HTR-8/SVneo (cell line): Measurements from ENCODE around the gene BHLHE23.

Experiments used
- DNase-seq: peaks from one replicate; pipeline ENCODE4 v3.0.0; 2011; ENCODE audit warnings: low spot score, mixed read lengths; ENCODE audit not compliant: insufficient read length
- FAIRE-seq: peaks from 2 replicates; lab custom pipeline; 2011; peaks lifted over from hg19 to GRCh38; lab: Jason Lieb, UNC

BHLHE23 gene

DNA sequence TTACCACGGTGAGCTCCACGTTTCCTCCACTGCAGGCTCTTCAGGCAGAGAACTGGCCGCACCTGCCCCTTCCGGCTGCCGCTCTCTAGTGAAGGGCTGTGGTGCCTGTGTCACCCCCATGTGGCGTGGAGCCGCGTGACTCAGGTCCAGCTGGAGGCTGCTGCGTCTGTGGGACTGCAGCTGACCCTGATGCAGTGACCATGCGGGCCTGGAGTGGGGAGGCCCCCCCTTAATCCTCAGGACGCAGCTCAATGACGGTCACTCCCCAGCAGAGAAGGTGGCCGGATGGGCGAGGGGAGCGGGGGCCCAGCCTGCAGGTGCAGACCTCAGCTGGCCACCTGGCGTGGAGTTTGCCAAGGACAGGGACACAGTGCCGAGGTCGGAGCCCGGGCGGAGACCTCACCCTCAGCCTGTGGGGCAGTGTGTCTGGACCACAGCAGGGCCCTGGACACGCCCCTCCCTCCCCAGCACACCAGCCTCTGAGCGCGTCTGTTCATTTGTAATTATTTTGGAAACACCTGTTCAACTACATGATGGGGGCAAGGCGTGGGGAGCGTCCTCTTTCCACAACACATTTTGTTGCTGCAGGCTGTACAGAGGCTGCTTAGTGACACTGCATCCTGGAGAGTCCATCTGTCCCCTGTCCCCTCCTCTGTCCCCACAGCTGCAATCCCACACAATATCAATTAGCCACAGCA is 10.7 kb downstream of the BHLHE23 start:
- FAIRE-seq, result peak; percentile 9
- no peak for DNase-seq

DNA sequence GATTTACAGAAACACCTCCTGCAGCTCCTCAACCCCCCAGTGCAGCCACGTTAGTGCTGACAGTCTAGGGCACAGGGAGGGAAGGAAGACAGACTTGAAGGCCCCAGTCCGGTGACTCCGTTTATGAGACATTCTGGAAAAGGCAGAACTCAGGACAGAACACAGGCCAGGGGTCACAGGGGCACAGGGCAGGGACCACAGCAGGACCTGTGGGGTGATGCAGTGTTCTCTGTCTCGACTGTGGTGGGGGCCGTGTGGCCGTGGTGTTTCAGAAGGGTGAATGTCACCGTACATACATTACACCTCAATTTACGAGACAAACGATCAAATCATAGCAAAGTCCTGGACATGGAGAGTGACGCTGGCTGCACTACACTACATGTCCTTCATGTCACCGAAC is 11.3 kb downstream of the BHLHE23 start:
- DNase-seq (no peak), FAIRE-seq (peak; percentile 46)

DNA sequence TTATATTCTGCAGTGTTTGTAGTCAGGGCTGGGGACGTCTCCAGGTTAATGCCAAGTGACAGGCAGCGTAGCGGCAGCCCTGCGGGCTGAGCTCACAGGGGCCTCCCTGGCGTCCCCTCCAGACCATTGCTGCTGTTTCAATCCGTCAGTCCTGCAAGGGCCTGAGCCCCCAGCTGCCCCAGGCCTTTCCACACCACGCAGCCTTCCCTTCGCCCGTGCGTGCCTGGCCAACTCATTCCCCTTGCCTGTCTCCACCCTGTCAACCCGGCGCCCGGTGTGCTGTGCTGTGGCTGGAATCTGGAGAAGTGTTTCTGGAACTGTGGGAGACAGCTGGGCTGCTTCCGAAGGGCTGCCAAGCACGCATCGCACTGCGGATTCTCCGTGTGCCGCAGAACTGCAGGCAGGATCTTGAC is 11.9 kb downstream of the BHLHE23 start:
- FAIRE-seq, result no peak
- no peak for DNase-seq

DNA sequence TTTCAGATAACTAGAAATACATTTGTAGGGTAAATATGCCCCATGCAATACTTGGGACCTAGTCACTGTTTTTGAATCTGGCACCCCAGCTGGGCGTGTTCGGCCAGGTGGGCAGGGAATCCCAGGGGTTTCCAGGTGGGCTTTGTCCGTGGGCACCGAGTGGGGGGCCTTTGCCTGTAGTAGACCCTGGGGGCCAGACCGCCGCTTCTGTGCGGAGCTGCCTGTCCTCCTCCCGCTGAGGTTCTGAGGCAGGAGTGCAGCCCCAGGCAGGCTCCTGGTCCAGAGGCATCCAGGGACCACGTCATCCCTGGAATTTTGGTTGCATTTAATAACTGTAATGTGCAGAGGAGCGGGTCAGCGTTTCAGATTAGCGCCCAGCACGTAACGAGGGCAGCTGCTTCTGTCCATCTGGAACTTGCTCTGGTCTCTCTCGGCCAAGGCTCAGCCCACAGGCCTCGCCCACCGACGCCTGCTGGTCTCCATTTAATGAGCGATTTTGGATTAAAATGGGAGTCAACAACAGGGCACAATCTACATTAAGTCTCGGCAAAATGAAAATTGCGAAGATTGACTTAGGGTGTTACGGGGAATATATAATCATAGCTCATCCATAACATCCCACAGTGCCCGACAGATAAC is 12.8 kb downstream of the BHLHE23 start:
- FAIRE-seq (no peak), DNase-seq (no peak)

DNA sequence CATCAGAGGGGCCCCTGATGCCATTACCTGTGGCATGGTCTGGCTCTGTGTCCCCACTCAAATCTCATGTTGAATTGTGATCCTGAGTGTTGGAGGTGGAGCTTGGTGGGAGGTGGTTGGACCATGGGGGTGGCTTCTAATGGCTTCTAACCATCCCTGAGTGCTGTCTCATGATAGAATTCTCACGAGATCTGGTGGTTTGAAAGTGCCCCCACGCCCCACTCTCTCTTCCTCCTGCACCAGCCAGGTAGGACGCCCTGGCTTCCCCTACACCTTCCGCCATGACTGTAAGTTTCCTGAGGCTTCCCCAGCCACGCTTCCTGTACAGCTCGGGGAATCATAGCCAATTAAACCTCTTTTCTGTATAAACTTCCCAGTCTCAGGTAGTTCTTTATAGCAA is 14.9 kb downstream of the BHLHE23 start:
- DNase-seq, result no peak
- no peak for FAIRE-seq

DNA sequence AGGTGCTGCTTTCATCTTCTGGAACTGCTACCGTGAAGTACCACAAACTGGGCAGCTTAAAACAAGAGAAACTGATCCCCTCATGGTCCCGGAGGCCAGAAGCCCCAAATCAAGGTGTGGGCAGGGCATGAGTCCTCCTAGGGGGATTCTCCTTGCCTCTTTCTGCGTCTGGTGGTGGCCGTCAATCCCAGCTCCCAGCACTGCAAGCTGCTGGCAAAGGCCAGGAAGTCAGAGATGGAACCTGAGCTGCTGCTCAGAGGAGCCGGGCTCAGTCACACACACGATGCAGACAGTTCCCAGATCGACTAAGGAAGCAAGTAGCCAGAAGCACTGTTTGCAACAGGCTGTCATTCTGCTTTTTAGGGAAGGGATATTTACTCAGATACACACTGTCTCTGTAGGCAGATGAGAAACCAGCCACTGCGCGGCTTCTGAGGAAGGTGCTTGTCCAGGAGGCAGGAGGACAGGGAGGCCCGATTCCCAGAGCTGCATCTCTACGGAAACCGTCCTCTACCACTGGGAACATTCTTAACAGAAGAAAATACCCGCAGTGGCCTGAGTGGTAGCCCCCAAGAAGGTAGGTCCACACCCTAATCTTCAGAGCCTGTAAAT is 15.5 kb downstream of the BHLHE23 start:
- FAIRE-seq (peak; percentile 52), DNase-seq (no peak)

DNA sequence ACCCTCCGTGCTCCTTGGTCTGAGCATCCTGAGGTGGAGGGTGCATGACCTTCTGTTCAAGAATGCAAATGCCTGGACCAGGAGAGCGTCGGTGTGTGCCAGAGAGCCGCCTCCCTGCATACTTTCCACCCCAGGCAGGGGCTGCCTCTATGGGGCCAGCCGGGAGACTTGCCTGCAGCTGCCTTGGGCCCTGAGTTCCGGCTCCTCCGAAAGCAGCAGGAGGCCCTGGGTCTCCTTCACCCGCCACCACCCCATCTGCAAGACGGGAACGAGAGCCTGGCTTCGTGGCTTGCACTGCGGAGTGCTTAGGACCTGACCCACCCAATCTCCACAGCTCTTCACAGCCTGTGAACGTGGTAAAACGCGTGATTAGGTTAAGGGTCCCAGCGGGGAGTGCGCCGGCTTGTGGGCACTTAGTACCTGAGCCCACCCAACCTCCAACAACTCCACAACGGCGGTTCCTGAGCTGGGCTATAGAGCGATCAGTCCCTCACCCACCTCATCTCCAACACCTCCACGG is 16.4 kb downstream of the BHLHE23 start:
- DNase-seq (no peak), FAIRE-seq (no peak)

DNA sequence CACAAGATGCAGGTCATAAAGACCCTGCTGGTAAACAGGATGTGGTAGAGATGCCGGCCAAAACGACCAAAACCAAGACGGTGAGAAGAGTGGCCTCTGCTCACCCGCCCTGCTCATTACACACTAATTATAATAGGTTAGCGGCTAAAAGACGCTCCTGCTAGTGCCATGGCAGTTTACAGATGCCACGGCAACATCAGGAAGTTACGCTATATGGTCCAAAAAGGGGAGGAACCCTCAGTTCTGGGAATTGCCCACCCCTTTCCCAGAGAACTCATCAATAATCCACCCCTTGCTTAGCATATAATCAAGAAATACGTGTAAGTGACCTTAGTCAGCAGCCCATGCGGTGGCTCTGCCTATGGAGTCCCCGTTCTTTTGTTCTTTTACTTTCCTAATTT is 17.6 kb downstream of the BHLHE23 start:
- FAIRE-seq (no peak), DNase-seq (no peak)

DNA sequence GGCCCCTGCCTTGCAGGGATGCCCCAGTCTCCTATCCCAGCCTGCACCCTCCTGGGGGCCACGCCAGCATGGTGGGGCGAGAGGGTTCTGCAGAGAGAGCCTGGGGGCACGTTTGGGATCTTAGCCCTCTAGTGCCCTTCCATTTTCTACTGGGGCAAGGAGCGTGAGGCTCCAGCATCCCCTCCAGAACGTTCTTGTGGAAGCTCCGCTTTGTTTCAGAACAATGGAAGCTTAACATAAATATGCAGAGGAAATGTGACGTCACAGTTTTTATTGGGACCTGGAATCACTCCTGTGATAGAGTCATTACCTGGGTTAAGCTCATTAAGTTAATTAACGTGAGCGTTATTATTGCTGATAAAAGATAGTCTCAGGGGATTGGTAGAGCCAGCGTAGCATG is 19.6 kb downstream of the BHLHE23 start:
- FAIRE-seq, result no peak

DNA sequence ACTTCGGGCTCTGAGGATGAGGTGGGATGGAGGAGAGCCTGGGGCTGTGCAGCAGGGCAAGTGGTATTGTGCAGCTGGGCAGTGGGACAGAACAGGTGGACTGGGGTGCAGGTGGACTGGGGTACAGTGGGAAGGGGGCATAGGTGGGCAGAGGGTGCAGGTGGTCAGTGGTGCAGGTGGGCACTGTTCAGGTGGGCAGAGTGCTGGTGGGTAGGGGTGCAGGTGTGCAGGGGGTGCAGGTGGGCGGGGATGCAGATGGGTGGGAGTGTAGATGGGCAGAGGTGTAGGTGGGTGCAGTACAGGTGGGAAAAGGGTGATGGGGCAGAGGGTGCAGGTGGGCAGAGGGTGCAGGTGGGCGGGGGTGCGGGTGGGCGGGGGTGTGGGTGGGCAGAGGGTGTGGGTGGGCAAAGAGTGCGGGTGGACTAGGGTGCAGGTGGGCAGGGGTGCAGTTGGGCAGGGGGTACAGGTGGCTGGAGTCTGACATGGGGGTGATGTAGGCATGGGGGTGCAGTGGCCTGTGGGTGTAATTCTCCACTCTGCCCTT is 20.4 kb downstream of the BHLHE23 start:
- FAIRE-seq (peak; percentile 16), DNase-seq (no peak)

More for the DNA sequence above, 19.6 kb downstream of the BHLHE23 start:
- DNase-seq, result no peak

DNA sequence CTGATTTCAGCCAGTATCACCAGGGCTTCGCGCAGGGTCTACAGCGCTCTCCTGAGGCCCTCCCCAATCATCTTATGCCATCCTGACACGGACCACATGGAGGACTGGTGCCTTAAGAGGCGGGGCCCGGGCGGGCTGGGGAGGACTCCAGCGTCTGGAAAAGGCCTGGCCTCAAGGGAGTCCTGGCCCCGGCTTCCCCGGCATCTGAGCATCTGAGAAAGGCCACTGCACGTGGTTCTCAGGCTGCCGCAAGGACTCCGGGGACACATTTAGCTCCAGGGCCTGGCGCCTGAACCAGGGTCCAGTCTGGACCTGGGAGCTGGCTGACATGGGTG is 21.4 kb downstream of the BHLHE23 start:
- FAIRE-seq (no peak), DNase-seq (no peak)

DNA sequence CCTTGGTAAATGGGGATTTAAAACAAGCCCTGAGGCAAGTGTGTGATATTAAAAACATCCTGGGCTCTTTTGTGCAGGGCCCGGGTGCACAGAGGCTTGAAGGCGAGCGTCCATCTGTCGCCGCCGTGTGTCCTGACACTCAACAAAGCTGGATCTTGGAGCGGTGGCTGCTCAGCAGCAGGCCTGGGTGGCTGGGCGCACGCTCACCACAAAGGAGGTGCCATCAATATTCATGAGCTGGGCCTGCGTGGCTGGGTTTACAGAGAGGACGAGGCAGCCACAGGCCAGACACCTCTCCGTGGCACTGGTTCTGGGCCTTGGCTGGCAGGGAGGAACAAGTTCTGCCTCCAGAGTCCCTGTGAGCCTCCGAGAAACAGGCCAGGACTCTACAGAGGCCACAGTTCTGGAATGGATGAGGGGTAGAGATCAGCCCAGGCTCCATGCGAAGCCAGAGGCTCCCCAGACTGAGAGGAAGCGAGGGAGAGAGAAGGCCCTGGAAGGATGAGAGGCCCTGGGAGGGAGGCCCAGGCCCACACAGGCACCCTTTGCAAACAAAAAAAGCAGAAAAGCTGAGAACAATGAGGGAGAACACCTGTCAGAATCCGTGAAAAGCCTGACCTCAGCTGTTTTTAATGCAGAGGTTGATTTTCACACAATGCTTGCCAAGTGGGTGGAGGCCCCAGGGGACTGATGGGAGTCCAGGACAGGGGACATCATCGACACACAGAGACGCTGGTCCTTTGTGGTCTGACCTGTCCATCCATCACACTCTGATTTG is 21.9 kb downstream of the BHLHE23 start:
- DNase-seq, result no peak
- peak; percentile 46 for FAIRE-seq

DNA sequence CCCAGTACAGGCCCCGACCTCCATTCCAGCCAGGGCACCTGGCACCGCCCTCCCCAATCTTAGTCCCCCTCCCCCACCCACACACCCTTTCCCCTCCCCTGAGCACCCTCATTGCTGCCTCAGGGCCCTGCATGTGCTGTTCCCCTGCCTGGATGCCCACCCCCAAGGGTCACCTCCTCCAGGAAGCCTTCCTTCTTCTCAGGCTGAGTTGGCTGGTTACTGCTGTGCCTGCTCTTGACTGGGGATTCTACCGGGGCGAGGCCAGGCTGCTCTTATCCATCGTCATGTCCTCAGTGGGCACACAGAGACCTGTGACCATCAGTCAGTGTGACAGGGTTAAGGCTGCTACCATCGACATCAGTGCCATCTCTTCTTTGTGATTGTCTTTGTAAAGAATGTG is 23.6 kb downstream of the BHLHE23 start:
- DNase-seq, result no peak
- no peak for FAIRE-seq

DNA sequence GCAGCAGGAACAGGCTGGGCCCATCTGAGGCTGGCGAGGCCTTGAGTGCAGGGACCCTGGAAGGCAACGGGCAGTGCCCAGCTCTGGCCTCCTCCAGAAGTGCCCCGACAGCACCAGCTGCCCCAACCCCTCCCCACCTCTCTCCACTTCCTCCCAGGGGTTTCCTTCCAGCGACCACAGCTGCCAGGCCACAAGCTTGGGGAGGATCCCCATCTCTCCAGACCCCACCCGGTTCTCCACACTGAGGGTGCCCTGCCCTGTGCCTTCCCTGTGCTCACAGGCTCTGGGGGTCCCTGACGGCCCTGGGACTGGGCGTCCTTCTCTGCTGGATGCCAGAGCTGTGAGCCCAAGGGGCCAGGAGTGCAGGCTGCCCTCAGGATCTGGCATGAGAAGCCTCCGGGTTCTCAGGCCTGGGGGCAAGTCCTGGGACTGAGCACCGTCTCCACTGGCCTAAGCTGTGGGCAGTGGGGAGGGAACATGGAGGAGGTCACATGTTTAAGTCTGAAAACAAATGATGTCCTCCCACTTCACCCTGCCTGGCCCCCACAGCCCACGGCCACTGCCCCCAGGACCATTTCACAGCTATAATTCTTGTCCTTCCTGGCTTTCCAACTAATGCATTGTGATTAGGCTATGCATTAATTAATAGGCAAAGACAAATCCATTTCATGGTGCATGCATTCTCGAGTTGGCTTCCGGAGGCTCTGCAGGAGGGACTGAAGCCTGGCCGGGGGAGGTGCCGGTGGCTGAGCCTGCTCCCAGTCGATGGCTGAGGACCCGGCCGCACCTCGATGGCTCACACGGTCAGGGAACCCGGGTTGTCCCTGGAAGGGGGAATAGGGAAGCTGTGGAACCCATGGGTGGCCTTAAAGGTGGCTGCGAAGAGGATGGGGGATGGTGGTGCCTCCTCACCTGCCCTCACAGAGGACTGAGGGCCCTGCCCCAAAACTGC is 24.4 kb downstream of the BHLHE23 start:
- peak; percentile 52 for FAIRE-seq

DNA sequence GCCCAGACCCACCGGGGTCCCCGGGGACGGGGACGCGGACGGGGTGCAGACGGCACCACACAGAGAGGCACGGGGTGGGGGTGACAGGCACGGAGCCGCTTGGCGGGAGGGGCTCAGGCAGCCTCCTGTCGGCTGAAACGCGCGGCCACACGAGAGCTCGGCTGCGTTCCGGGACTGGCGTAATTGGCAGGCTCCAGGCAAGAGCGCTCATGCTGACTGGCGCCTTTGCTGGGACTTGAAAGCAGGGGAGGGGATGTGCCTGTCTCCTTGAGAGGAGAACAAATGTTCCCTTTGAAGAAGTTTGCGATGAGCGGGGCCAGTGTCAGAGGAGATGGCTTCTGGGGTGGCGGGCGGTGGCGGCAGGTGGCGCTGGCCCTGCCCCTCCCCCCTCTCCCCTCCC is 25.8 kb downstream of the BHLHE23 start:
- FAIRE-seq, result no peak
- no peak for DNase-seq

More for the DNA sequence above, 24.4 kb downstream of the BHLHE23 start:
- DNase-seq, result no peak

DNA sequence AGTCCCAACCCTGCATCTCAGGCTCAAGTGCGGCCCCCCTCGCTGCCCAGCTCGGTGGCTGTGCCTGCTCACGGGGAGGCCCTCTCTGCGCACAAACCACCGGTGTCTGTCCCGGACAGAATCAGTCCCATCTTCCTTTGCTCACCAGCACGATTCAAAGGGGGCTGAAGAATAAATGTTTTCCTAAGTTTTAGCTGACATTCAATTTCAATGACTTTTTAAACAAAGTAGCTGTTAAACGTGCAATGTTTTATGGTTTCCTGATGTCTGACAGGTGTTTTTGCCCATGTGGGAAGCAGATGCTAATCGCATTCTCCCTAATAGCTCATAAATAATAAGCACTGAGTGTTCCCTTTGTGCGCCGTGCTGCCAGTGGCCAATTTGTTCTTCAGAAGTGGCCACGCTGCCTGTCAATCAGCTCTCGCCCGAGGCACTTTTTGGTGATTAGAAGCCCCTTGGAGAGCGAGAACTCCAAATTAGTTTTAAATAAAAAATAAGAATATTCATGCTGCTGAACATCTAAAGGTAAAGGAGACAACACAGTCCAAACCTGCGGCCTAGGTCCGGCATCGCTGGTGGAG is 26.3 kb downstream of the BHLHE23 start:
- FAIRE-seq (peak; percentile 9), DNase-seq (no peak)

DNA sequence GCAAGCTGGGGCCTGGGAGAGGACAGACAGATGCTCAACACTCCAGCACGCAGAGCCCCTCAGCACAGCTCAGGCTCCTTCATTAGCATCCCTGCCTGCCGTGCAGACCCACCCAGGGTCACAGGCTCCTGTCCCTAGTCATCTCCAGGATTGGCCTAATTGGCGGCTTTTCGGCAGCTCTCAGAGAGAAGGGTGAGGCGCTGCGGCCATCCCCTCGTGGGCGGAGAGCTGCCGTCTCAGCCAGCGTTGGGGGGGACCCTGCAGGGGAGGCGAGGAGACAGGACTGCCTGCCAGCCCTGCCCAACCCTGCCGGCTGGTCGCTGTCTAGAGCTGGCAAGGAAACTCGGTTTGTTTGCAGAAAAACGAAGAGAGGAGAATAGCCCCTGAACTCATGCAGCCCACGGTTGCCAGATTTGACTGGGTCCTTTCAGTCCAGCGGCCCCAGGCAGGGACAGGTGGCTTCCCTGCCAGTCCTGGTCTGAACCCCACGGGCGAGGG is 26.8 kb downstream of the BHLHE23 start:
- FAIRE-seq (no peak), DNase-seq (no peak)

DNA sequence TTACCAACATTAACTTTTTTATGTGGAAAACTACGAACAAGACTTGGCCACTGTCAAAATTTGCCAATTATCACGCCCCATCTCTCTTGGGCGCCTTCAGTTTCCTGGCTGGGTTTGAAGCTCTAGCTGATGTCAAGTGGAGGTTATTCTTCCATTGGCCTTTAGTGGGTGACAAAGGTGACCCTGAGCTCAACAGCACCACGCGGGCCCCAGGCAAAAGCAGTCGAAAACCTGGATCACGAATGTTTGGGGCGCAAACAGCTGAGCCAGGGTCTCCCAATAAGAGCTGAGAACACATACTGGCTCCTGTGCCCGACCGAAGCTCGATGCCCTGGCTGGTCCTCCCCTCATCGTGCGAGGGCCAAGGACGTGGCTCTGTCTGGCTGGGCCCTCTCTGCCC is 27.5 kb downstream of the BHLHE23 start:
- DNase-seq, result no peak
- FAIRE-seq, result no peak

DNA sequence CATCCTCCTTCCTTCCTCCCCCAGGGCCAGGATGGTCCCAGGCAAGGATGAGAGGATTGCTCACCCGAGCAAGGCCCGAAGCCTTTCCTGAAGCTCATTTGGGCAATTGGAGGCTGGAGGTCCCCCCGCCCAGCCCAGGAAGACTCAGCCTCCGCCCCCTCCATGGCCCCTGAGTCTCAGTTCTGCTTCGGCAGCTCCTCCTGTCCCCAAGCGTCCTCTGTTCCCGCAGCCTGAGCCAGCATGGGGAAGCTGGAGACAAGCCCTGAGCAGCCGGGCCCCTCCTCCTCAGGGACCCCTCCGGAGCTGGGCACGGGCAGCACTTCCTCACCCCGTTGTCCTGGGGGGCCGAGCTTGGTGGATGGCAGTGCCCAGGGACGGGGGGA is 28.2 kb downstream of the BHLHE23 start:
- DNase-seq, result no peak
- no peak for FAIRE-seq
